AG04450 (cell line): Measurements from ENCODE around the gene CHRND. TPM values are rescaled to one million over a fixed set of nuclear protein-coding genes. Genes with fewer than 3 reads are reported as not detected.

Experiments
- CTCF ChIA-PET: fragments of 300-600, 350-600 bp; formaldehyde crosslinking; extraction: SDS; loops from one replicate; lab custom pipeline; 2022; ENCODE audit warnings: antibody characterized with exemption, inconsistent platforms; lab: Charles Lee
- POLR2A ChIA-PET: fragments of 350-600 bp; formaldehyde crosslinking; extraction: SDS; loops from one replicate; lab custom pipeline; 2021; ENCODE audit warnings: antibody characterized with exemption, inconsistent platforms; lab: Yijun Ruan, JAX
- DNase-seq: peaks from one replicate; pipeline ENCODE4 v3.0.0-alpha.2; 2011; ENCODE audit warnings: low read depth, low spot score
- H3K27ac ChIP-seq: one replicate; pipeline ENCODE4 v1.5.1; 2012; ENCODE audit warnings: low read depth, low read length, control low read depth
- H3K27me3 ChIP-seq: one replicate; pipeline ENCODE4 v1.6.0; 2012; ENCODE audit warnings: low read length; ENCODE audit not compliant: control insufficient read depth, insufficient read depth
- H3K4me3 ChIP-seq: 2 replicates; pipeline ENCODE4 v1.5.1; 2011; ENCODE audit warnings: mild to moderate bottlenecking, low read depth, low read length, control low read depth
- H3K9me3 ChIP-seq: 2 replicates; pipeline ENCODE4 v1.5.1; 2012; ENCODE audit warnings: low read length; ENCODE audit not compliant: control insufficient read depth, insufficient read depth
- polyA plus RNA-seq: library from polyadenylated mRNA; depleted of rRNA; stranded (reverse); fragments of >200 nt; gene quantifications from 2 replicates; pipeline ENCODE4 v1.2.3, GENCODE V29; 2011
- TF ChIP-seq, protein P1 (sequence below): IDR thresholded peaks from 2 replicates; pipeline ENCODE4 v1.5.1; 2011; ENCODE audit warnings: low read depth, low read length, control low read depth, inconsistent platforms

CHRND gene
- polyA plus RNA-seq, 1 experiment, result not detected

DNA sequence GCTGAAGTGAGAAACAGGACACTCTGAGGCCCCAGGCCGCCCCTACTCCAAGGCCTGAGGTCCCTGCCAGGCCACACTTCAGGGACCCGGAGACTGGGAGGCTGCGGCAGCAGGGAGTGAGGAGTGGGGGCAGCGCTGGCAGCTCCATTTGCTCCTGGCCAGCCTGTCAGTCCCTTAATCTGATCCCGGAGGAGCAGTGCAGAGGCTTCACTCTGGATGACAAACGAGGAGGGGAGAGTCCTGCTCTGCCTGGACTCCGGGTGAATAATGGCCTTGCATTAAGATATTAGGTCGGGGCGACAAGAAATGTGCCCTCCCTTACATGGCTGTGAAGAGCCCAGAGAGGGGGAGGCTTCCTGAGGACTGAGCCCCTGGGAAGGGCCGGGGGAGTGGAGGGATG is 20.1 kb upstream of the CHRND start:
- H3K27ac ChIP-seq, result no peak overlapping the region
- TF ChIP-seq, protein P1, sequence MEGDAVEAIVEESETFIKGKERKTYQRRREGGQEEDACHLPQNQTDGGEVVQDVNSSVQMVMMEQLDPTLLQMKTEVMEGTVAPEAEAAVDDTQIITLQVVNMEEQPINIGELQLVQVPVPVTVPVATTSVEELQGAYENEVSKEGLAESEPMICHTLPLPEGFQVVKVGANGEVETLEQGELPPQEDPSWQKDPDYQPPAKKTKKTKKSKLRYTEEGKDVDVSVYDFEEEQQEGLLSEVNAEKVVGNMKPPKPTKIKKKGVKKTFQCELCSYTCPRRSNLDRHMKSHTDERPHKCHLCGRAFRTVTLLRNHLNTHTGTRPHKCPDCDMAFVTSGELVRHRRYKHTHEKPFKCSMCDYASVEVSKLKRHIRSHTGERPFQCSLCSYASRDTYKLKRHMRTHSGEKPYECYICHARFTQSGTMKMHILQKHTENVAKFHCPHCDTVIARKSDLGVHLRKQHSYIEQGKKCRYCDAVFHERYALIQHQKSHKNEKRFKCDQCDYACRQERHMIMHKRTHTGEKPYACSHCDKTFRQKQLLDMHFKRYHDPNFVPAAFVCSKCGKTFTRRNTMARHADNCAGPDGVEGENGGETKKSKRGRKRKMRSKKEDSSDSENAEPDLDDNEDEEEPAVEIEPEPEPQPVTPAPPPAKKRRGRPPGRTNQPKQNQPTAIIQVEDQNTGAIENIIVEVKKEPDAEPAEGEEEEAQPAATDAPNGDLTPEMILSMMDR, result no peak
- H3K9me3 ChIP-seq, result no peaks in the 10 kb centered on the region
- DNase-seq, result no peak
- no peak overlapping the region for H3K4me3 ChIP-seq
- ChIA-PET CTCF (no interaction called here), POLR2A (no interaction called here)
- peaks cover 48% of the 10 kb centered on the region for H3K27me3 ChIP-seq

- H3K27me3 ChIP-seq, result peaks cover 44% of the 10 kb centered on the region
These were observed 19.3 kb upstream of the CHRND start for GRCh38 chr2:232506709-232507108.

DNA sequence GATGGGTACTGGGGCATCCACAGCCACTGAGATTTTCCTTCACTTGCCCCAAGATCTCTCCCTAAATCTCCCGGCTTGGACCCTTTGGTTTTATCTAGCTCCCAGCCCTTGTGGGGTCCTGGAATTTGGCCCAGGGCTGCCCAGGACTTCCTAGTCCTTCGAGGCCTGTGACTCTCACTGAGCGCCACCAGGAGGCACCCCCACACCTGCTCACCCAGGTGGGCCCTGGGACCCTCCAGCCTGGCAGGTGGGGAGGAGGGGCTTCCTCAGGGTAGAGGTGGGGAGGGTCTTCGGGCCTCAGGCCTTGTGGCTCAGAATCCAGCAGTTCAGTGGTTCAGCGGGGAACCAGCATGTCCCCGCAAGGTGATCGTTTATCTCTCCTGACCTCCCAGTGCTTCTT is 17.7 kb upstream of the CHRND start:
- POLR2A ChIA-PET, result no interaction called here
- CTCF ChIA-PET, result no interaction called here
- Histone ChIP-seq H3K27me3 (peaks cover 45% of the 10 kb centered on the region), H3K9me3 (no peaks in the 10 kb centered on the region), H3K27ac (no peak overlapping the region), H3K4me3 (no peak overlapping the region)
- no peak for DNase-seq
- TF ChIP-seq, protein P1, result no peak

More at GRCh38 chr2:232506709-232507108, 19.3 kb upstream of the CHRND start:
- no peaks in the 10 kb centered on the region for H3K9me3 ChIP-seq
- no peak for DNase-seq
- POLR2A ChIA-PET, result no interaction called here
- no peak overlapping the region for H3K4me3 ChIP-seq
- TF ChIP-seq, protein P1, result no peak
- CTCF ChIA-PET, result no interaction called here
- no peak overlapping the region for H3K27ac ChIP-seq

- H3K9me3 ChIP-seq, result no peaks in the 10 kb centered on the region
- ChIA-PET POLR2A (no interaction called here), CTCF (interaction anchor here (2.1 kb wide), 1 partner anchor 10 kb away, joined by 6 read pairs; no protein-coding TSS in a partner anchor)
- no peak overlapping the region for H3K4me3 ChIP-seq
- TF ChIP-seq, protein P1, result no peak
- H3K27me3 ChIP-seq, result peaks cover 28% of the 10 kb centered on the region
- DNase-seq, result no peak
- no peak overlapping the region for H3K27ac ChIP-seq
These were observed 14.5 kb upstream of the CHRND start for GRCh38 chr2:232511336-232511890.

DNA sequence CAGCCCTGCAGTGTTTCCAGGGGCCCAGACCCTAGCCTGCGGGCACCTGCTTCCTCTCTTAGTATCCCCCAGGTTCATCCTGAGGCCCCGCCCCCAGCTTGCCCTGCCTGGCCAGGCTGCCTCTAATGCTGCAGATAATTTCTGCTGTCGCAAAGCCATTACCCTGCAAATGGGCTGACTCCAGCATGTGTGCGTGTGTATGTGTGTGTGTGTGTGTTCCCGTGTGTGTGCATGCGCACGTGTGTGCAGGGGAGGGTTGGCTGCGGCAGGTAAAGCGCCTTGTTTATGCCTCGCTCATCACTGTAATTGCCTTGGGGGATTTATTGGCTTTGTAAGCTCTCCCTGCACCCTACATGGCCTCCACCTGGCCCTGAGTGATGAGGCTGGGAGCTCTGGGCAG is 13.4 kb upstream of the CHRND start:
- peaks cover 24% of the 10 kb centered on the region for H3K27me3 ChIP-seq

More for the DNA sequence above, 13.4 kb upstream of the CHRND start:
- DNase-seq, result no peak
- ChIA-PET POLR2A (no interaction called here), CTCF (no interaction called here)
- Histone ChIP-seq H3K27ac (no peak overlapping the region), H3K4me3 (no peak overlapping the region), H3K9me3 (no peaks in the 10 kb centered on the region)
- TF ChIP-seq, protein P1, result no peak
